AG10803 (cell line): ENCODE measurements around the gene TRPM8.

Experiments
- DNase-seq: peaks from one replicate; pipeline ENCODE4 v3.0.0; 2010; ENCODE audit warnings: low read depth
- H3K4me3 ChIP-seq: 2 replicates; pipeline ENCODE4 v1.5.1; 2011; ENCODE audit warnings: mild to moderate bottlenecking, low read length, control low read depth
- CTCF ChIP-seq: conservative IDR thresholded peaks from 2 replicates; pipeline ENCODE4 v1.5.1; 2011; ENCODE audit warnings: mild to moderate bottlenecking, low read length, control low read depth, inconsistent platforms

The TRPM8 gene

GRCh38 chr2:233901884-233902283 lies 15.3 kb upstream of the TRPM8 start:
- no peak for TF ChIP-seq CTCF
- H3K4me3 ChIP-seq: no peak overlapping the region
- DNase-seq: no peak

- DNase-seq: no peak
- no peak overlapping the region for H3K4me3 ChIP-seq
- no peak for TF ChIP-seq CTCF
Measured at GRCh38 chr2:233905945-233906344, 11.2 kb upstream of the TRPM8 start.

- no peak for DNase-seq
- TF ChIP-seq CTCF: no peak
- no peak overlapping the region for H3K4me3 ChIP-seq
Measured at GRCh38 chr2:233907627-233908026, 9.5 kb upstream of the TRPM8 start.

- DNase-seq: no peak
- TF ChIP-seq CTCF: no peak
- no peak overlapping the region for H3K4me3 ChIP-seq
Measured at GRCh38 chr2:233912691-233913423, 4.3 kb upstream of the TRPM8 start.

GRCh38 chr2:233915128-233915527 lies 2.0 kb upstream of the TRPM8 start:
- no peak; the same call in 1 of the 2 replicates for TF ChIP-seq CTCF
- no peak for DNase-seq
- H3K4me3 ChIP-seq: no peak overlapping the region

DNA sequence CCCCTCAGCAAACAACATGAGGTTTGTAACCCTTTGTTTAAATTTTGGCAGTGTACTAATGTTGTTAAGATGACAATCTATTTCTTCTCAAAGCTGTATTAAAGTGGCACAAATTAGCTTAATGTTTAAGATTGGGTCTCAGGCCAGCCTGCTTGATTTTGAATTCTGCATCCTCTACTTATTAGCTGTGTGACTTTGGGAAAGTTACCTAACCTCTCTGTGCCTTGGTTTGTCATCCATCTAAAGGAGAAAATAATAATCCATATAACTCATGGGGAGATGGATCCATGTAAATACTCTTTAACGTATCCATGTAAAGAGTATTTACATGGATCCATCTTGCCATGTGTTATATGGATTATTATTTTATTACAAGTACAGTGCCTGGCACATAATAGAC lies 2.1 kb downstream of the TRPM8 start:
- no peak overlapping the region for H3K4me3 ChIP-seq
- TF ChIP-seq CTCF: no peak
- no peak for DNase-seq

DNA sequence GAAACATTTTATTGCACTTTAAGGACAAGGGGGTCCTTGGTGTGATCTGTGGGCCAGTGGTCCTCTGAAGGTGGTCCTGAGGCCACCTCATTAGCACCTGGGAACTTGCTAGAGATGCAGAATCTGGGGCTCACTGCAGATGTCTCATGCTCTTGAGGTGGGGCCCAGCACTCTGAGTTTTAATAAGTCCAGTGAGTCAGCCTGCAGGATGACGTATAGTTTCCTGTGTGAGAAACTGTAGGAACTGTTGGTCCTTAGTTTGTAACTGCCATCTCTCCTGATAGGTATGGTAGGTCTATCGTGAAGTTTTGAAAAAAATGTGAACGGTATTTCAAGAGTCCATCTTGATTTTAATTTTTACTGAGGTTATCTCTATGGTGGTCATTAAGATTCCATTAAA lies 2.8 kb downstream of the TRPM8 start:
- no peak overlapping the region for H3K4me3 ChIP-seq
- no peak for TF ChIP-seq CTCF
- no peak for DNase-seq
